ENCODE data around the gene OVCH1.
"Not testable (repeated sequence)": the region's sequence is repeated elsewhere in the genome, so short reads cannot be mapped to it uniquely, and the experiment has no call there.

The OVCH1 gene

GRCh38 chr12:29402437-29402836, 95.0 kb downstream of the OVCH1 start:
- no peak for DNase-seq (ENCODE audit: low spot score)

- DNase-seq (ENCODE audit: low spot score): no peak
Observed at GRCh38 chr12:29398495-29398894, 99.0 kb downstream of the OVCH1 start.

- no peak for DNase-seq (ENCODE audit: low spot score)
Observed at GRCh38 chr12:29396774-29397173, 100.7 kb downstream of the OVCH1 start.

DNA sequence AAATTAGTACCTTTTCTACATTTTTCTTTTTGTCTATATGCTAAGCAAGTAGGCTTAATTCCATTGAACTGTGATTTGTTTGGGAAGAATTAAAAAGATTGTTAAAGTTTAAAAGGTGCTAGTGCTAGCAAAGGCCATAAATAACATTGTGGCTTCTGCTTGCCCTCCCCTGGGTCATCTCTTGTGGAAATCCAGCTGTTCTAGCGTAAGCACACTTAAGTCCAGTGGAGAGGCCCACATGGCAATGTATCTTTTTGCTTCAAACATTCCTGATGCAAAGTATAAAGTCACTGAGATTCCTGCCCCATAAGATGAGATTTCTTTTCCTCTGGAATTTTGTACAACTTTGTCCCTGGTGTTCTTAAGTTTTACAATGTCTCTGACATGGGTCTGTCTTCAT, 102.1 kb downstream of the OVCH1 start:
- no peak for DNase-seq (ENCODE audit: low spot score)

- DNase-seq (ENCODE audit: low spot score): not testable (repeated sequence)
Observed at GRCh38 chr12:29390419-29390818, 107.1 kb downstream of the OVCH1 start.

- no peak for DNase-seq (ENCODE audit: low spot score)
Observed at GRCh38 chr12:29389295-29389919, 108.1 kb downstream of the OVCH1 start.

DNA sequence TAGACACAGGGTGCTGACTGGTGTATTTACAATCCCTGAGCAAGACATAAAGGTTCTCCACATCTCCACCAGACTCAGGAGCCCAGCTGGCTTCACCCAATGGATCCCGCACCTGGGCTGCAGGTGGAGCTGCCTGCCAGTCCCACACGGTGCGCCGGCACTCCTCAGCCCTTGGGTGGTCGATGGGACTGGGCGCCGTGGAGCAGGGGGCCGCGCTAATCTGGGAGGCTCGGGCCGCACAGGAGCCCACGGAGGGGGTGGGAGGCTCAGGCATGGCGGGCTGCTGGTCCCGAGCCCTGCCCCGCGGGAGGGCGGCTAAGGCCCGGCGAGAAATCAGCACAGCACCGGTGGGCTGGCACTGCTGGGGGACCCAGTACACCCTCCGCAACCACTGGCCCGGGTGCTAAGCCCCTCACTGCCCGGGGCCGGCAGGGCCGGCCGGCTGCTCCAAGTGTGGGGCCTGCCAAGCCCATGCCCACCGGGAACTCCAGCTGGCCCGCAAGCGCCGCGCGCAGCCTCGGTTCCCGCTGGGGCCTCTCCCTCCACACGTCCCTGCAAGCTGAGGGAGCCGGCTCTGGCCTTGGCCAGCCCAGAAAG, 111.3 kb downstream of the OVCH1 start:
- not testable (repeated sequence) for DNase-seq (ENCODE audit: low spot score)

GRCh38 chr12:29385194-29385593, 112.3 kb downstream of the OVCH1 start:
- not testable (repeated sequence) for DNase-seq (ENCODE audit: low spot score)

GRCh38 chr12:29382251-29382650, 115.2 kb downstream of the OVCH1 start:
- DNase-seq (ENCODE audit: low spot score): no peak

GRCh38 chr12:29380536-29381523, 116.7 kb downstream of the OVCH1 start, which contains the start of gene ERGIC2:
ERGIC2 (minus strand) TSS chr12:29381172; CDS start chr12:29371633, 9,539 bp downstream.
- peak; percentile 93 for DNase-seq (ENCODE audit: low spot score)

Data from globus pallidus (tissue), 1 donor.